PC-9 (cell line): ENCODE measurements around the gene HSD11B1. TPM values are rescaled to one million over a fixed set of nuclear protein-coding genes. Genes with fewer than 3 reads are reported as not detected.

Source experiments
- BruUV-seq: library from RNA; stranded (reverse); fragments of 400-500 nt; replicated peaks from 2 replicates; lab custom pipeline; 2021; lab: Mats Ljungman, UMichigan
- CTCF ChIA-PET: fragments of 300-600 bp; sonication (Branson Sonifier 250); formaldehyde crosslinking; loops from one replicate; lab custom pipeline; 2022; ENCODE audit warnings: antibody characterized with exemption; lab: Charles Lee
- POLR2A ChIA-PET: fragments of 300-600 bp; sonication (Branson Sonifier 250); formaldehyde crosslinking; loops from one replicate; lab custom pipeline; 2022; ENCODE audit warnings: antibody characterized with exemption; ENCODE audit not compliant: unreplicated experiment; lab: Charles Lee
- DNase-seq, 2 experiments: peaks; one replicate each; pipeline versions ENCODE4 v3.0.0 to v3.0.0-alpha.2; 2015 to 2022; ENCODE audit warnings: mixed read lengths in 1 of 2
- H2AFZ ChIP-seq: fragments of 200-600 bp; sonication (generic); 2 replicates; pipeline ENCODE4 v1.8.1; 2017; ENCODE audit warnings: antibody characterized with exemption
- H3F3A ChIP-seq: fragments of 200-600 bp; sonication (generic); 2 replicates; pipeline ENCODE4 v1.8.1; 2017; ENCODE audit warnings: antibody characterized with exemption, mild to moderate bottlenecking, low read depth; ENCODE audit not compliant: insufficient read depth
- H3K27ac ChIP-seq: fragments of 200-600 bp; sonication (generic); 2 replicates; pipeline ENCODE4 v1.6.1; 2016; ENCODE audit warnings: mixed run types
- H3K27me3 ChIP-seq: fragments of 200-600 bp; sonication (generic); 2 replicates; pipeline ENCODE4 v1.6.1; 2016; ENCODE audit warnings: low read depth, mixed run types; ENCODE audit not compliant: insufficient read depth
- H3K36me3 ChIP-seq: fragments of 200-600 bp; sonication (generic); 2 replicates; pipeline ENCODE4 v1.6.1; 2016; ENCODE audit warnings: low read depth, mixed run types
- H3K4me1 ChIP-seq: fragments of 200-600 bp; sonication (generic); replicated peaks from 2 replicates; pipeline ENCODE4 v1.6.1; 2016; ENCODE audit warnings: mixed run types; ENCODE audit not compliant: insufficient read depth
- H3K4me2 ChIP-seq: fragments of 200-600 bp; sonication (generic); 2 replicates; pipeline ENCODE4 v1.6.1; 2017; ENCODE audit warnings: mixed run types
- H3K4me3 ChIP-seq: fragments of 200-600 bp; sonication (generic); 2 replicates; pipeline ENCODE4 v1.6.1; 2016; ENCODE audit warnings: mixed run types
- H3K79me2 ChIP-seq: fragments of 200-600 bp; sonication (generic); 2 replicates; pipeline ENCODE4 v1.6.1; 2017; ENCODE audit warnings: low read depth, mixed run types
- H3K9me2 ChIP-seq: fragments of 200-600 bp; sonication (generic); 2 replicates; pipeline ENCODE4 v1.8.1; 2017; ENCODE audit warnings: mild to moderate bottlenecking; ENCODE audit not compliant: insufficient read depth
- H3K9me3 ChIP-seq: fragments of 200-600 bp; sonication (generic); 2 replicates; pipeline ENCODE4 v1.8.1; 2016; ENCODE audit warnings: low read depth; ENCODE audit not compliant: insufficient read depth
- H4K20me1 ChIP-seq: fragments of 200-600 bp; sonication (generic); 2 replicates; pipeline ENCODE4 v1.8.1; 2017; ENCODE audit not compliant: insufficient read depth
- EZH2 ChIP-seq: fragments of 200-600 bp; sonication (generic); IDR thresholded peaks from 2 replicates; pipeline ENCODE4 v1.8.0; 2017; ENCODE audit warnings: antibody characterized with exemption, low read depth
- intact Hi-C: fragments of 100-400 bp; cut with micrococcal nuclease; formaldehyde crosslinking; loops from one replicate; pipeline ENCODE4 v1.10.0; 2022; ENCODE audit not compliant: unreplicated experiment
- total RNA-seq: library from RNA; stranded (reverse); gene quantifications from 2 replicates; pipeline ENCODE4 v1.2.3, GENCODE V29; 2021
- TF ChIP-seq, protein P1 (sequence below): fragments of 200-600 bp; sonication (generic); conservative IDR thresholded peaks from 2 replicates; pipeline ENCODE4 v1.6.1; 2017; ENCODE audit warnings: mixed run types, antibody characterized with exemption, mild to moderate bottlenecking, moderate library complexity

HSD11B1 gene
- total RNA-seq, 1 experiment from 2014 or later: not detected

GRCh38 chr1:209689477-209689876, 15.2 kb upstream of the HSD11B1 start:
- no peaks in the 10 kb centered on the region for H3K27me3 ChIP-seq
- H4K20me1 ChIP-seq: no peaks in the 10 kb centered on the region
- H2AFZ ChIP-seq: no peak overlapping the region
- BruUV-seq: no TSS peak
- no peak for TF ChIP-seq EZH2
- TF ChIP-seq, protein P1, sequence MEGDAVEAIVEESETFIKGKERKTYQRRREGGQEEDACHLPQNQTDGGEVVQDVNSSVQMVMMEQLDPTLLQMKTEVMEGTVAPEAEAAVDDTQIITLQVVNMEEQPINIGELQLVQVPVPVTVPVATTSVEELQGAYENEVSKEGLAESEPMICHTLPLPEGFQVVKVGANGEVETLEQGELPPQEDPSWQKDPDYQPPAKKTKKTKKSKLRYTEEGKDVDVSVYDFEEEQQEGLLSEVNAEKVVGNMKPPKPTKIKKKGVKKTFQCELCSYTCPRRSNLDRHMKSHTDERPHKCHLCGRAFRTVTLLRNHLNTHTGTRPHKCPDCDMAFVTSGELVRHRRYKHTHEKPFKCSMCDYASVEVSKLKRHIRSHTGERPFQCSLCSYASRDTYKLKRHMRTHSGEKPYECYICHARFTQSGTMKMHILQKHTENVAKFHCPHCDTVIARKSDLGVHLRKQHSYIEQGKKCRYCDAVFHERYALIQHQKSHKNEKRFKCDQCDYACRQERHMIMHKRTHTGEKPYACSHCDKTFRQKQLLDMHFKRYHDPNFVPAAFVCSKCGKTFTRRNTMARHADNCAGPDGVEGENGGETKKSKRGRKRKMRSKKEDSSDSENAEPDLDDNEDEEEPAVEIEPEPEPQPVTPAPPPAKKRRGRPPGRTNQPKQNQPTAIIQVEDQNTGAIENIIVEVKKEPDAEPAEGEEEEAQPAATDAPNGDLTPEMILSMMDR: no peak
- 0 out of 2 replicates have a peak, but pooled peaks cover 4% of the 10 kb centered on the region for H3K4me1 ChIP-seq
- intact Hi-C loops: no loop called here
- H3K36me3 ChIP-seq: no peaks in the 10 kb centered on the region
- H3F3A ChIP-seq: no peaks in the 10 kb centered on the region
- H3K79me2 ChIP-seq: no peaks in the 10 kb centered on the region
- no peak overlapping the region for H3K27ac ChIP-seq
- H3K9me2 ChIP-seq: no peaks in the 10 kb centered on the region
- CTCF ChIA-PET: interaction anchor here (0.6 kb wide), 1 partner anchor 40 kb away, joined by 3 read pairs; no protein-coding TSS in a partner anchor
- POLR2A ChIA-PET: no interaction called here
- DNase-seq: no peak
- H3K4me2 ChIP-seq: no peak overlapping the region
- H3K9me3 ChIP-seq: no peaks in the 10 kb centered on the region
- no peak overlapping the region for H3K4me3 ChIP-seq

DNA sequence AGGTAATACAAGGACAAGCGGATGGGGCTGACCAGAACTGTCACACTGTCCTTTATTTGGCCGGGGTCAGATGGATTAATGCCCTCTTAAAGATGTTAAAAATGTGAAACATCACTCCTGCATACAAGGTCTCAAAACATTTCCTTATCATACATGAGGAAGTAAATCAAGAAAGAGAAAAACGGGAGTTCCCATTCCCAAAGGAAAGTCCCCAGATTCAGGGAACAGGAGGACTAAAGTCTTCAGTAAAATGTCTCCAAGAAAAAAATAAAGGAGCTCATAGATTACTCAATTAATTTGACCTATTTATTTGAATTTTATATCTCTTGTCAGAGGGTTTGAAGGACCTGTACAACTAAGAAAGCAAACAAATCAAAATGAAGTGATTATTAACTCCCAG, 13.4 kb upstream of the HSD11B1 start:
- Histone ChIP-seq H3K79me2 (no peaks in the 10 kb centered on the region), H4K20me1 (no peaks in the 10 kb centered on the region), H3K36me3 (no peaks in the 10 kb centered on the region), H3K9me2 (no peaks in the 10 kb centered on the region), H3F3A (no peaks in the 10 kb centered on the region), H3K4me2 (no peak overlapping the region), H3K27me3 (no peaks in the 10 kb centered on the region), H3K4me3 (no peak overlapping the region), H3K27ac (no peak overlapping the region), H3K9me3 (no peaks in the 10 kb centered on the region), H3K4me1 (0 out of 2 replicates have a peak, but pooled peaks cover 4% of the 10 kb centered on the region), H2AFZ (no peak overlapping the region)
- no TSS peak for BruUV-seq
- TF ChIP-seq, protein P1: no peak
- no peak for TF ChIP-seq EZH2
- no peak for DNase-seq
- intact Hi-C loops: no loop called here
- ChIA-PET CTCF (interaction anchor here (0.6 to 1.9 kb wide), 4 partner anchors 42 to 251 kb away, joined by 4 to 8 read pairs (median 4); no protein-coding TSS in a partner anchor), POLR2A (interaction anchor here (0.6 kb wide), 1 partner anchor 20 kb away, joined by 4 read pairs; no protein-coding TSS in a partner anchor)

DNA sequence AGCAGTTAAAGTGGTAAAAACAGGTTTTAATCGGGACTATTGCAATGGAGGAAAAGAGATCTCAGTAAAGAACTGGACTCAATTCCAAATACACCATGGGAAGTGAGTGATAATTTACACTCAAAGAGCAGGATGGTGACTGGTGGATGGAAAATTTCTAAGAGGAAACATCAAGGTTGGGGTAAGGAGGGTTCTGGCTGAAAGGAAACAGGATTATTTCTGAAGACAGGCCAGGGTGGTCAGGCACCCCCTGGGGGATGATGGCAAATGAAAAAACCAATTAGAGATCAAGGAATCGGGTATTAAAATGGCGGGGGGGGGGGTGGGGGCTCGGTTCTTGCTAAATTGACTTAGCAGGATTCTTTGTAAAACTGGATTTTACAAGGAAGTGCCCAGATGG, 12.3 kb upstream of the HSD11B1 start:
- no peak overlapping the region for H3K27ac ChIP-seq
- H3K9me3 ChIP-seq: no peaks in the 10 kb centered on the region
- H3K4me3 ChIP-seq: no peak overlapping the region
- no peaks in the 10 kb centered on the region for H3K9me2 ChIP-seq
- no peaks in the 10 kb centered on the region for H3K27me3 ChIP-seq
- intact Hi-C loops: loop anchor here (2.0 kb wide), 2 partner anchors 39 to 63 kb away; partner anchors contain the start of gene LAMB3
- POLR2A ChIA-PET: no interaction called here
- 0 out of 2 replicates have a peak, but pooled peaks cover 4% of the 10 kb centered on the region for H3K4me1 ChIP-seq
- no peaks in the 10 kb centered on the region for H3K36me3 ChIP-seq
- no peaks in the 10 kb centered on the region for H4K20me1 ChIP-seq
- CTCF ChIA-PET: interaction anchor here (1.9 kb wide), 1 partner anchor 43 kb away, joined by 5 read pairs; no protein-coding TSS in a partner anchor
- no TSS peak for BruUV-seq
- no peaks in the 10 kb centered on the region for H3F3A ChIP-seq
- TF ChIP-seq, protein P1: no peak
- TF ChIP-seq EZH2: no peak
- H3K79me2 ChIP-seq: no peaks in the 10 kb centered on the region
- no peak for DNase-seq
- H3K4me2 ChIP-seq: no peak overlapping the region
- no peak overlapping the region for H2AFZ ChIP-seq
